GM23248 (cell line): ENCODE measurements around the gene RNF14. TPM values are rescaled to one million over a fixed set of nuclear protein-coding genes. Genes with fewer than 3 reads are reported as not detected.

ENCODE experiments used
- DNase-seq: peaks from one replicate; pipeline ENCODE4 v3.0.0-alpha.2; 2015
- H2AFZ ChIP-seq: fragments of 200-600 bp; sonication (generic); 2 replicates; pipeline ENCODE4 v1.6.1; 2016; ENCODE audit warnings: antibody characterized with exemption
- H3F3A ChIP-seq: fragments of 200-600 bp; sonication (generic); 2 replicates; pipeline ENCODE4 v1.6.1; 2016; ENCODE audit warnings: mild to moderate bottlenecking, antibody characterized with exemption, mixed run types; ENCODE audit not compliant: insufficient read depth
- H3K27ac ChIP-seq: fragments of 200-600 bp; sonication (generic); 2 replicates; pipeline ENCODE4 v1.5.1; 2016; ENCODE audit warnings: mild to moderate bottlenecking
- H3K27me3 ChIP-seq: fragments of 200-600 bp; sonication (generic); replicated peaks from 2 replicates; pipeline ENCODE4 v1.6.1; 2016; ENCODE audit warnings: mild to moderate bottlenecking; ENCODE audit not compliant: insufficient read depth
- H3K36me3 ChIP-seq: fragments of 200-600 bp; sonication (generic); 2 replicates; pipeline ENCODE4 v1.6.1; 2016; ENCODE audit warnings: low read depth, mild to moderate bottlenecking
- H3K4me1 ChIP-seq: fragments of 200-600 bp; sonication (generic); 2 replicates; pipeline ENCODE4 v1.6.1; 2016; ENCODE audit warnings: mild to moderate bottlenecking; ENCODE audit not compliant: insufficient read depth
- H3K4me2 ChIP-seq: fragments of 200-600 bp; sonication (generic); one replicate; pipeline ENCODE4 v1.6.1; 2016; ENCODE audit warnings: mild to moderate bottlenecking; ENCODE audit not compliant: unreplicated experiment
- H3K4me3 ChIP-seq: fragments of 200-600 bp; sonication (generic); 2 replicates; pipeline ENCODE4 v1.5.1; 2016; ENCODE audit warnings: mild to moderate bottlenecking
- H3K79me2 ChIP-seq: fragments of 200-600 bp; sonication (generic); 2 replicates; pipeline ENCODE4 v1.6.1; 2016; ENCODE audit warnings: mild to moderate bottlenecking; ENCODE audit not compliant: insufficient read depth
- H3K9ac ChIP-seq: fragments of 200-600 bp; sonication (generic); 2 replicates; pipeline ENCODE4 v1.6.1; 2016; ENCODE audit warnings: mild to moderate bottlenecking
- H3K9me2 ChIP-seq: fragments of 200-600 bp; sonication (generic); 2 replicates; pipeline ENCODE4 v1.6.1; 2016; ENCODE audit warnings: mixed run types, mild to moderate bottlenecking, moderate library complexity; ENCODE audit not compliant: insufficient read depth
- H3K9me3 ChIP-seq: fragments of 200-600 bp; sonication (generic); one replicate; pipeline ENCODE4 v1.6.1; 2017; ENCODE audit warnings: low read depth
- H4K20me1 ChIP-seq: fragments of 200-600 bp; sonication (generic); 2 replicates; pipeline ENCODE4 v1.6.0; 2016; ENCODE audit not compliant: insufficient read depth
- EZH2 ChIP-seq: fragments of 200-600 bp; sonication (generic); IDR thresholded peaks from 2 replicates; pipeline ENCODE4 v1.6.1; 2018; ENCODE audit warnings: antibody characterized with exemption, mild to moderate bottlenecking; ENCODE audit not compliant: insufficient read depth, poor library complexity, severe bottlenecking
- EZH2phosphoT487 ChIP-seq: fragments of 200-600 bp; sonication (generic); IDR thresholded peaks from 2 replicates; pipeline ENCODE4 v1.6.1; 2018; ENCODE audit warnings: antibody characterized with exemption, moderate library complexity, mild to moderate bottlenecking, low read depth; ENCODE audit not compliant: insufficient read depth
- WGBS, 2 experiments: methylation state at CpG; one replicate each; pipeline ENCODE4 v1.1.6; 2015 to 2017; ENCODE audit warnings: low lambda C conversion rate in 2 of 2, low coverage in 1 of 2; ENCODE audit errors: missing lambda C conversion rate in 2 of 2; 5-methylcytosine and 5-hydroxymethylcytosine counted together
- in situ Hi-C: fragments of 300-500 bp; cut with MboI; formaldehyde crosslinking; loops from 2 replicates; pipeline ENCODE4 v1.15.0; 2020
- polyA plus RNA-seq: library from polyadenylated mRNA; unstranded; fragments of >200 nt; fragmentation: Nextera tagmentation; extraction: Ambion mirVana; gene quantifications from 2 replicates; pipeline ENCODE4 v1.2.1, GENCODE V29; 2016
- total RNA-seq: library from RNA; depleted of rRNA; stranded (reverse); fragments of >200 nt; shearing (Covaris generic); gene quantifications from 2 replicates; pipeline ENCODE4 v1.2.3, GENCODE V29; 2014

Gene RNF14
- total and polyA plus RNA-seq, 2 experiments from 2014 or later = 77.8 to 101 TPM

GRCh38 chr5:141992349-141992963, 23.6 kb downstream of the RNF14 start:
- H3K79me2 ChIP-seq = no peaks in the 10 kb centered on the region
- no peak overlapping the region for H3K4me2 ChIP-seq
- H3K27ac ChIP-seq = no peak overlapping the region
- no peak overlapping the region for H3K9ac ChIP-seq
- no peaks in the 10 kb centered on the region for H3K27me3 ChIP-seq
- peak; percentile 64 for DNase-seq
- H3K9me3 ChIP-seq = no peaks in the 10 kb centered on the region
- peaks cover 24% of the 10 kb centered on the region for H3K36me3 ChIP-seq
- no peak overlapping the region for H2AFZ ChIP-seq
- in situ Hi-C loops = no loop called here
- no peaks in the 10 kb centered on the region for H3K9me2 ChIP-seq
- WGBS, 2 experiments = 2 to 9% methylated on average over 2 of the region's 2 CpGs
- TF ChIP-seq EZH2phosphoT487 = no peak
- TF ChIP-seq EZH2 = no peak
- H3K4me1 ChIP-seq = no peaks in the 10 kb centered on the region
- H3K4me3 ChIP-seq = no peak overlapping the region
- peaks cover 12% of the 10 kb centered on the region for H3F3A ChIP-seq
- no peaks in the 10 kb centered on the region for H4K20me1 ChIP-seq

- Histone ChIP-seq H3K9me3 (no peaks in the 10 kb centered on the region), H3K4me2 (no peak overlapping the region), H3K4me1 (no peaks in the 10 kb centered on the region), H3K27me3 (no peaks in the 10 kb centered on the region), H3K79me2 (no peaks in the 10 kb centered on the region), H2AFZ (no peak overlapping the region), H4K20me1 (no peaks in the 10 kb centered on the region), H3K4me3 (no peak overlapping the region), H3K9me2 (no peaks in the 10 kb centered on the region), H3K9ac (no peak overlapping the region), H3K36me3 (peaks cover 15% of the 10 kb centered on the region; the same call in 1 of the 2 replicates), H3F3A (peaks cover 14% of the 10 kb centered on the region; the same call in 1 of the 2 replicates), H3K27ac (no peak overlapping the region)
- 72% methylated on average over 4 of the region's 4 CpGs for whole genome bisulfite sequencing, 2 experiments
- DNase-seq = no peak
- in situ Hi-C loops = no loop called here
- TF ChIP-seq EZH2phosphoT487 (no peak), EZH2 (no peak)
Measured at GRCh38 chr5:141994511-141995136, 25.7 kb downstream of the RNF14 start.

- Histone ChIP-seq H3K4me1 (no peaks in the 10 kb centered on the region), H3K4me3 (no peak overlapping the region), H3K9me3 (no peaks in the 10 kb centered on the region), H3K4me2 (no peak overlapping the region), H3K79me2 (no peaks in the 10 kb centered on the region), H3K27me3 (no peaks in the 10 kb centered on the region), H3K9me2 (no peaks in the 10 kb centered on the region), H2AFZ (no peak overlapping the region), H4K20me1 (no peaks in the 10 kb centered on the region), H3K36me3 (peaks cover 15% of the 10 kb centered on the region; the same call in 1 of the 2 replicates), H3F3A (peaks cover 18% of the 10 kb centered on the region), H3K27ac (no peak overlapping the region), H3K9ac (no peak overlapping the region)
- in situ Hi-C loops = no loop called here
- 96 to 98% methylated on average over 3 of the region's 3 CpGs for WGBS, 2 experiments
- TF ChIP-seq EZH2phosphoT487 = no peak
- no peak for TF ChIP-seq EZH2
- DNase-seq = no peak
Measured at GRCh38 chr5:141995656-141996055, 26.8 kb downstream of the RNF14 start.

- DNase-seq = no peak
- Histone ChIP-seq H3K4me1 (no peaks in the 10 kb centered on the region), H4K20me1 (no peaks in the 10 kb centered on the region), H3K9me3 (no peaks in the 10 kb centered on the region), H3K9me2 (no peaks in the 10 kb centered on the region), H2AFZ (no peak overlapping the region), H3K4me3 (no peak overlapping the region), H3K27me3 (no peaks in the 10 kb centered on the region), H3K36me3 (peaks cover 14% of the 10 kb centered on the region; the same call in 1 of the 2 replicates), H3F3A (peaks cover 14% of the 10 kb centered on the region; the same call in 1 of the 2 replicates), H3K27ac (no peak overlapping the region), H3K79me2 (no peaks in the 10 kb centered on the region), H3K9ac (no peak overlapping the region), H3K4me2 (no peak overlapping the region)
- 63 to 67% methylated on average over 6 of the region's 6 CpGs for WGBS, 2 experiments
- TF ChIP-seq EZH2phosphoT487 = no peak
- in situ Hi-C loops = no loop called here
Measured at GRCh38 chr5:141997358-141997960, 28.6 kb downstream of the RNF14 start.
